Activated CD4-positive, alpha-beta T cell treated with anti-CD3 and anti-CD28 coated beads for 36 hours (primary cell): ENCODE results near the gene KLF9. TPM values are rescaled to one million over a fixed set of nuclear protein-coding genes. Genes with fewer than 3 reads are reported as not detected.

Experiments used
- ATAC-seq: fragments of 200-7000 bp; cut with Tn5 transposase; one replicate; pipeline ENCODE4 v1.10.0; 2021; ENCODE audit warnings: mild to moderate bottlenecking, moderate library complexity
- CTCF ChIA-PET: fragments of 350-600 bp; sonication (Branson Sonifier 250); formaldehyde crosslinking; loops from one replicate; lab custom pipeline; 2021; ENCODE audit warnings: antibody characterized with exemption; lab: Charles Lee
- POLR2A ChIA-PET: fragments of 350-600 bp; sonication (Branson Sonifier 250); formaldehyde crosslinking; loops from one replicate; lab custom pipeline; 2021; ENCODE audit warnings: antibody characterized with exemption, inconsistent platforms; lab: Charles Lee
- DNase-seq: peaks from one replicate; pipeline ENCODE4 v3.0.0-alpha.2; 2020
- H3K27ac Mint-ChIP-seq: one replicate; pipeline ENCODE4 v1.8.0; 2021; ENCODE audit warnings: mixed read lengths
- H3K27me3 Mint-ChIP-seq: one replicate; pipeline ENCODE4 v1.8.0; 2021; ENCODE audit warnings: mixed read lengths
- H3K36me3 Mint-ChIP-seq: one replicate; pipeline ENCODE4 v1.8.0; 2021; ENCODE audit warnings: low read depth, mixed read lengths
- H3K4me1 Mint-ChIP-seq: one replicate; pipeline ENCODE4 v1.8.0; 2021; ENCODE audit warnings: mixed read lengths
- H3K4me3 Mint-ChIP-seq: one replicate; pipeline ENCODE4 v1.8.0; 2021; ENCODE audit warnings: mild to moderate bottlenecking, moderate library complexity, mixed read lengths
- H3K9me3 Mint-ChIP-seq: one replicate; pipeline ENCODE4 v1.8.0; 2021; ENCODE audit warnings: low read depth, mixed read lengths
- intact Hi-C, 2 experiments: fragments of 100-400 bp; cut with DNase I in 1 of 2; cut with micrococcal nuclease in 1 of 2; formaldehyde crosslinking; loops; one replicate each; pipeline versions ENCODE4 v1.14.2 to v1.15.1; 2022 to 2024; cut with DNase I, micrococcal nuclease
- total RNA-seq, 2 experiments: library from RNA; stranded (reverse); gene quantifications; one replicate each; pipeline ENCODE4 v1.2.3, GENCODE V29; 2021

KLF9 gene
- 10 to 100 TPM; 20.2 to 22.3 TPM for total RNA-seq

DNA sequence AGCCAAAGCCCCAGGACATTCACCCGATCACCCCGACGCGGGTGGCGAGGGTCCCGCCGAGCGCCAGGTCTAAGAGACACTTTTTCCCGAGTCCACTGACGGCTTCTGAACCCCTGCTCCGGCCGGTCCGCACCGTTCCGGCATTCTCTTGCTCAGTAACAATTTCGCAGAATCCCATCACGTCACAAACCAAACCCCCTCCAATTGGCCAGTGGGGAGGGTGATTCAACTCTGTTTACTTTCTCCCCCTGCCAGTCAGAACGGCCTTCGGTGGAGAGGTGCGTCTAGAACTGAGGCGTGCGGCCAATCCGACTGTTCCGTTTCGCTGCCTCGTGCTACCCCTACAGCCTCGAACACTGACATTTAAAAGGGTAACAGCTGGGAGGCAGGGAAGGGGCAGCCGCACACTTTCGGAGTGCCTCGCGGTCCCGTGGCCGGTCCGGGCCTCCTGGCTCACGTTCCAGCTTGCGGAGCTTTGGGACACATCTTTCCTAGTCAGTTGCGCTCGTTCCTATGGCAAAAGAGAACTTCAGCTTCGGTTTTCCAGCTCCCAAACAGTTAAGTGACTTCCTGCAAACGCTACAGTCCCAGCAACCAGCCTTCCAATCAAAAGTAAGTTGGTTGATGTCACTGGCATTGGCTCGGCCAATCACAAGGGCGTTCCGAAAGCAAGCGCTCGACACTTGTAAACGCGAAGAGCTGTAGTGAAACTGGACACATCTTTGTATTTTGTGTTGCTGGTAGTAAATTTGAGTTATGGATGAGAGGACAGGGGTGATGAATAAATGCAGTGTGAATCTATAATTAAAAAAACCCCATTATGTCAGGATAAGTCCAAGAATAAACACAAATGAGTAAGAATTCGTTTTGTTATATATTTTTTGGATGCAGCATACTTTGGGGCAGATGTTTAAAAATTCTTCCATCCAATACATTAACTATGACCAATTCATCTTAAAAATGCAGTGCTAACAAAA, at the start of gene KLF9:
TSS of gene KLF9 (minus strand) at position 859 of the 977 bp plus-strand sequence. CDS start 1,294 bp downstream, outside the sequence.
- Mint-ChIP-seq H3K27me3 (no peaks in the 10 kb centered on the region), H3K9me3 (no peaks in the 10 kb centered on the region), H3K27ac (peak within 1 kb of the TSS; percentile 100), H3K36me3 (peaks cover 12% of the 10 kb centered on the region), H3K4me1 (peaks cover 38% of the 10 kb centered on the region), H3K4me3 (peak within 1 kb of the TSS; percentile 99)
- intact Hi-C loops = loop anchor here (1.0 to 10.0 kb wide), 12 partner anchors 73 to 1951 kb away; partner anchors contain the start of genes ZFAND5 (in 2 of the 2), ABHD17B (in 1 of the 2), C9orf85 (in 1 of the 2) and CEMIP2 (in 1 of the 2)
- peak; percentile 76 for ATAC-seq
- ChIA-PET POLR2A (interaction anchor here (0.9 to 1.1 kb wide), 3 partner anchors 11 to 188 kb away, joined by 3 to 5 read pairs (median 3); no protein-coding TSS in a partner anchor), CTCF (interaction anchor here (0.8 to 2.1 kb wide), 3 partner anchors 30 to 188 kb away, joined by 5 to 14 read pairs (median 7); no protein-coding TSS in a partner anchor)
- peak; percentile 95 for DNase-seq

DNA sequence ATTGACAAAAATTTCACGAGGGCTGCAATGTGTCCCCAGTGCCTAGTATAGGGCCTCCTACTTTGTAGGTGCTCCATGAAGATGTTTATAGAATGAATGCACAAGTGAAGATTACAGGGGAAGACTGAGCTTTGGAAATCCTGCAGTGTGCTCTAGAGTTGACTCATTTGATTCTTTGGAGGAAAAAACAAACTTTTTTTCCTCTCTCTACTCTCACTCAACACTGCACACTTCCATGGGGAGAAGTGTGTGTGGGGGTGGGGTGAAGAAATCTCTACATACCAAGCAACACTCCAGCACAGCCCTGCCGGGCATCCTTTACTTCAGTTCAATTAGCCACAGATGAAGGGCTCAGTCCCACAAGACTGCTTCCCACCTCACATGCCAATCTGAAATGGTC, 49.4 kb upstream of the KLF9 start:
- DNase-seq (no peak), ATAC-seq (no peak)
- intact Hi-C loops = no loop called here
- H3K27ac Mint-ChIP-seq = no peak overlapping the region
- H3K27me3 Mint-ChIP-seq = no peaks in the 10 kb centered on the region
- H3K4me3 Mint-ChIP-seq = no peak overlapping the region
- H3K36me3 Mint-ChIP-seq = no peaks in the 10 kb centered on the region
- peaks cover 35% of the 10 kb centered on the region for H3K4me1 Mint-ChIP-seq
- H3K9me3 Mint-ChIP-seq = no peaks in the 10 kb centered on the region
- CTCF ChIA-PET = no interaction called here
- POLR2A ChIA-PET = no interaction called here

DNA sequence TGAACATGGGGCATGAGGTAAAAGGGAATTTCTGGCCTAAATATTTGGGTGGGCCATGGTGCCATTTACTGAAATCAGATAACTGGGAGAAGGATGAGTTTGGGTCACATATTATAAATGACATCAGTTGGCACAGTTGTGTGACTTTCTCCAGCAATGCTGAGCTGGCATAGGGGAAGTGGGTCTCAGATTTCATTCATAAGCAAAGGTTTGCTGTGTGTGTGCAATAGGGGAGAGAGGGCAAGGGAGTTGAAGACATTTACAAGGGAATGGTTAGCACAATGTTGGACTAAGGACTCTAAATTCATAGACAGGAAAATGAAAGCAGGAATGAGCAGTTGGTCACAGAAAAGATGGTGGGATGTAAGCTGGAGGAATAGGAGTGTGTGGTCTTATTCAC, 47.8 kb upstream of the KLF9 start:
- CTCF ChIA-PET = interaction anchor here (1.1 kb wide), 1 partner anchor 140 kb away, joined by 3 read pairs; no protein-coding TSS in a partner anchor
- H3K27me3 Mint-ChIP-seq = no peaks in the 10 kb centered on the region
- no peaks in the 10 kb centered on the region for H3K36me3 Mint-ChIP-seq
- H3K9me3 Mint-ChIP-seq = no peaks in the 10 kb centered on the region
- POLR2A ChIA-PET = no interaction called here
- peaks cover 21% of the 10 kb centered on the region for H3K4me1 Mint-ChIP-seq
- no peak overlapping the region for H3K27ac Mint-ChIP-seq
- intact Hi-C loops = no loop called here
- no peak for DNase-seq
- H3K4me3 Mint-ChIP-seq = no peak overlapping the region
- ATAC-seq = no peak

DNA sequence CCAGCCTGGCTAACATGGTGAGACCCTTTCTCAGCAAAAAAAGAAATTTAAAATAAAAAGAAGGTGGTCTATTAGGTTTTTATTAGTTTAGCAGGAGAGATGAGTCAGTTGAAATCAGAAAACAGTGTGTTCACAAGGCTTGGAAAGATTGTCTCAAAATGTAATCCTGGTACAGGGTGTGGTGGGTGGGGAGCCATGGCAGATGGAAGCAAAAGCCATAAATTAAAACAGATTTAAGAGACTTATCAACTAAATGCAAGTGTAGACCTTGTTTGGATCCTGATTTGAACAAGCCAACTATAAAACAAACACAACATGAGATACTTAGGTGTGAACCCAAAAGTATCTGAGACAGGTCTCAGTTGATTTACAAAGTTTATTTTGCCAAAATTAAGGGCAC, 42.8 kb upstream of the KLF9 start:
- intact Hi-C loops = no loop called here

DNA sequence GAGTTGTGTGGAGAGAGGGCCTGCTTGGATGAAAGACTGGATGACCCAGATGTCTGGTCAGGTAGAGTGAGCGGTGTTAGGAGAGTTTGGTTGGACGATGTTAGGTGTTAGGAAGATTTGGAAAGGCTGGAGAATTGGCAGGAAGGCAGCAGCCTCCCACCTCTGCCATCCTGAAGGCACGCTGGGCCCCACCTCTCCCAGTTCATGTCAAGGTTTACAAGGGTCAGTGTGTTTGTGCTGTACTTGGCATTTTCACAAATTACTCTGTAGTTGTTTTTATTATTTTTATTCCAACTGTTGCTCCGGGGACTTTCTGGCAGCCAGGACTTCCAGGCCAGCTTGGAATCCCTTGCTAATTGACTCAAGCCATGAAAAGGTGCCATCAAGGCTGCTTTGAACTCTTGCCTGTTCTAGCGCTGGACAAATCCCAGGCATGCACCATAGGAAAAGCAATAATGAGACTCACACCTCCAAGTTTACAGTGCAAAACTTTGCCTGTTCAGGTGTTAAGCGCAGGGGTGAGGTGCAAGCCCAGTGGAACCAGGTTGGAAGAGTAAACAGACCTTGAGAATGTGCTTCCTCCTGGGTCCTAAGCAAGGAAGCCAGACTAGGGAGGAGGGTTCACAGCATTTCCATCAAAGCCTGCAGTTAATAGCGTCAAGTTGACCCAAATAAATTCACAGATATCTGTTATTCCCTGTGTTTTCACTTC, 41.7 kb upstream of the KLF9 start:
- intact Hi-C loops = no loop called here
- Mint-ChIP-seq H3K36me3 (no peaks in the 10 kb centered on the region), H3K4me3 (no peak overlapping the region)

More for the DNA sequence above, 42.8 kb upstream of the KLF9 start:
- no peak overlapping the region for H3K4me3 Mint-ChIP-seq
- POLR2A ChIA-PET = interaction anchor here (0.6 kb wide), 1 partner anchor 34 kb away, joined by 6 read pairs; no protein-coding TSS in a partner anchor
- H3K27ac Mint-ChIP-seq = no peak overlapping the region
- H3K36me3 Mint-ChIP-seq = no peaks in the 10 kb centered on the region
- H3K27me3 Mint-ChIP-seq = no peaks in the 10 kb centered on the region
- DNase-seq = no peak
- H3K4me1 Mint-ChIP-seq = no peaks in the 10 kb centered on the region
- no peaks in the 10 kb centered on the region for H3K9me3 Mint-ChIP-seq
- CTCF ChIA-PET = no interaction called here
- ATAC-seq = no peak

GRCh38 chr9:70452365-70452764, 37.9 kb upstream of the KLF9 start:
- H3K4me3 Mint-ChIP-seq = no peak overlapping the region
- H3K27me3 Mint-ChIP-seq = no peaks in the 10 kb centered on the region
- intact Hi-C loops = no loop called here
- ChIA-PET POLR2A (no interaction called here), CTCF (interaction anchor here (0.7 kb wide), 1 partner anchor 15 kb away, joined by 3 read pairs; no protein-coding TSS in a partner anchor)
- no peak for ATAC-seq
- H3K4me1 Mint-ChIP-seq = no peaks in the 10 kb centered on the region
- DNase-seq = no peak
- no peaks in the 10 kb centered on the region for H3K36me3 Mint-ChIP-seq
- H3K9me3 Mint-ChIP-seq = no peaks in the 10 kb centered on the region
- no peak overlapping the region for H3K27ac Mint-ChIP-seq

More for the DNA sequence above, 41.7 kb upstream of the KLF9 start:
- DNase-seq (no peak), ATAC-seq (no peak)
- Mint-ChIP-seq H3K9me3 (no peaks in the 10 kb centered on the region), H3K27ac (no peak overlapping the region), H3K4me1 (no peaks in the 10 kb centered on the region), H3K27me3 (no peaks in the 10 kb centered on the region)
- ChIA-PET POLR2A (no interaction called here), CTCF (interaction anchor here (1.0 to 1.9 kb wide), 2 partner anchors 16 to 21 kb away, joined by 3 read pairs; no protein-coding TSS in a partner anchor)

- no peak for DNase-seq
- intact Hi-C loops = no loop called here
- Mint-ChIP-seq H3K27ac (no peak overlapping the region), H3K4me3 (no peak overlapping the region), H3K4me1 (no peaks in the 10 kb centered on the region), H3K36me3 (no peaks in the 10 kb centered on the region), H3K27me3 (no peaks in the 10 kb centered on the region), H3K9me3 (no peaks in the 10 kb centered on the region)
- ATAC-seq = no peak
- ChIA-PET CTCF (interaction anchor here (0.7 kb wide), 1 partner anchor 14 kb away, joined by 3 read pairs; no protein-coding TSS in a partner anchor), POLR2A (no interaction called here)
Measured at GRCh38 chr9:70451765-70452164, 37.3 kb upstream of the KLF9 start.

DNA sequence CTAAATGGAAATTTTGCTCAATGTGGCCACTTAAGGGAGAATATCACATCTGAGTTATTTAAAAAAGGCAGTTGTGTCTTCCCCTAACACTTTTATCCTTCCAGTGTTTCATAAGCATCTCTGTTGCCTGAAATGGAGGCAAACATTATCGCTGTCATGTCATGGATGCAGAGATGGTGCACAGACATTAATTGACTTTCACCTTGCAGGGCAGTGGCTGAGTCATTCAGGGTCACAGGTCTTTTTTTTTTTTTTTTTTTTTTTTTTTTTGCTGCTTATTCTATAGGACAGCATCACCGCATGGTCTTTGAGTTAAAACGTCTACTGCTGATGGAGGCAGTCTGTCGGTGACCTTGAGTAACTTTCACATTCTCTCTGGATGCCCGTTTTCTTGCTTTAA, 36.3 kb upstream of the KLF9 start:
- intact Hi-C loops = no loop called here
- Mint-ChIP-seq H3K9me3 (no peaks in the 10 kb centered on the region), H3K36me3 (no peaks in the 10 kb centered on the region), H3K4me1 (no peaks in the 10 kb centered on the region), H3K27me3 (no peaks in the 10 kb centered on the region), H3K4me3 (no peak overlapping the region), H3K27ac (no peak overlapping the region)
- DNase-seq (no peak), ATAC-seq (no peak)
- ChIA-PET POLR2A (no interaction called here), CTCF (no interaction called here)

DNA sequence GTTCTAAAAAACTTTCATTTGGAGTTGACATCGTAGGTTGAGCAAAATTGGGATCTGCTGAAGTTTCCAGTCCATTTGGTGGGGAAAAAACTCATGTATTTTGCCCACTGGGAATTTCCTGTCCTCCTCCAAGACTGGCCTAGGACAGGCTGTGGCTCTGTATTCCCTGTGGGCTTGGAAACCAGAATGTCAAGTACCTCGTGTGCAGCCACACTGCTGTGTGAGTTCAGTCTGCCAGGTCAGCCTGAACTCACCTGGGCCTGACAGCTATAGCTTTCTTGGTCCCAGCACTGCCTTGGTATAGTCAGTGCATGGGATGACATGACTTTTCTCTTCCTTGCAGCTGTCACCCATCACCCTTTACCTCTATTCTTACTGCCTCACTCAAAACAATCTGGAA, 35.0 kb upstream of the KLF9 start:
- no peaks in the 10 kb centered on the region for H3K4me1 Mint-ChIP-seq
- no peaks in the 10 kb centered on the region for H3K27me3 Mint-ChIP-seq
- POLR2A ChIA-PET = no interaction called here
- DNase-seq (no peak), ATAC-seq (no peak)
- intact Hi-C loops = no loop called here
- no peaks in the 10 kb centered on the region for H3K9me3 Mint-ChIP-seq
- H3K27ac Mint-ChIP-seq = no peak overlapping the region
- no peak overlapping the region for H3K4me3 Mint-ChIP-seq
- H3K36me3 Mint-ChIP-seq = no peaks in the 10 kb centered on the region
- CTCF ChIA-PET = interaction anchor here (1.1 kb wide), 1 partner anchor 9 kb away, joined by 3 read pairs; no protein-coding TSS in a partner anchor

DNA sequence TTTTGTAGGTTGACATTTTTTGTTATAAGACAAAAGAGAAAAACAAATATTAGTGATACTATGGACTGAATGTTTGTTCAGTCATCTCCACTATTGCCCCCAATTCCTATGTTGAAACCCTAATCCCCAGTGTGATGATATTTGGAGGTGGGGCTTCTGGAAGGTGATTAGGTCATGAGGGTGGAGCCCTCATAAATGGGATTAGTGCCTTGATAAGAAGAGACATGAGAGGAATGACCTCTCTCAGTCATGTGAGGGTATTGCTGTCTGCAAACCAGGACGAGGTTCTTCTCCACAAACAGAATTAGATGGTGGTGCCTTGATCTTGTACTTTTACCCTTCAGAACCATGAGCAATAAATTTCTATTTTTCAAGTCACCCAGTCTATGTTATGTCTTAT, 34.5 kb upstream of the KLF9 start:
- H3K27ac Mint-ChIP-seq = no peak overlapping the region
- DNase-seq = no peak
- intact Hi-C loops = no loop called here
- no peak for ATAC-seq
- H3K27me3 Mint-ChIP-seq = no peaks in the 10 kb centered on the region
- H3K4me1 Mint-ChIP-seq = no peaks in the 10 kb centered on the region
- no peaks in the 10 kb centered on the region for H3K9me3 Mint-ChIP-seq
- H3K4me3 Mint-ChIP-seq = no peak overlapping the region
- CTCF ChIA-PET = no interaction called here
- H3K36me3 Mint-ChIP-seq = no peaks in the 10 kb centered on the region
- POLR2A ChIA-PET = no interaction called here

- no peaks in the 10 kb centered on the region for H3K9me3 Mint-ChIP-seq
- H3K4me1 Mint-ChIP-seq = no peaks in the 10 kb centered on the region
- ATAC-seq = no peak
- DNase-seq = no peak
- no peak overlapping the region for H3K27ac Mint-ChIP-seq
- no peak overlapping the region for H3K4me3 Mint-ChIP-seq
- POLR2A ChIA-PET = no interaction called here
- H3K27me3 Mint-ChIP-seq = no peaks in the 10 kb centered on the region
- CTCF ChIA-PET = no interaction called here
- intact Hi-C loops = no loop called here
- no peaks in the 10 kb centered on the region for H3K36me3 Mint-ChIP-seq
Measured at GRCh38 chr9:70444904-70445303, 30.4 kb upstream of the KLF9 start.
